Measurements from ENCODE around the gene OPCML. TPM values are rescaled to one million over a fixed set of nuclear protein-coding genes. Genes with fewer than 3 reads are reported as not detected.

The OPCML gene
- total RNA-seq, 1 donor from 2014 or later: 26.9 TPM

- DNase-seq (ENCODE audit: low spot score in 2 of 2) (no peak), FAIRE-seq (no peak)
Observed at GRCh38 chr11:133154781-133155180, 377.5 kb downstream of the OPCML start.

DNA sequence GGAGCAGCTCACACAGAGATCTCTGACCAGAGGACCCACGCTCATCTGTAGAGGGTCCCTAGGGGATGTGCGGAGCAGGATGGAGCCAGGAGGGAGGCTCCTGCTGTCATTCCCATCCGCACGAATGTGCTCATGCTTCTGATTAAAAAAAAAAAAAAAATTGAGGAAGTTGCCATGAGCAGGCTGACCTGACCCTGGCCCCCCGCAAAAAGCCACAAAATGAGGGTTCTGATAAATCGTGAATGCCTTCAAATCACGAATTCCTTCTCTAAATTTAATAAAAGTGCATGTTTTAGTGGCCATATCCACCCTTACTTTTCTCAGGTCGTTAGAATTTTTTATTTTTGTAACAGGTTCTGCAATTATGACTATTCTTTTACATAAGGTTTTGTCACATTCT lies 378.2 kb downstream of the OPCML start:
- FAIRE-seq: no peak
- DNase-seq (ENCODE audit: low spot score in 2 of 2): no peak

GRCh38 chr11:133153031-133153430 lies 379.3 kb downstream of the OPCML start:
- FAIRE-seq: no peak
- DNase-seq (ENCODE audit: low spot score in 2 of 2): no peak

- DNase-seq (ENCODE audit: low spot score in 2 of 2) (no peak), FAIRE-seq (no peak)
Observed at GRCh38 chr11:133149698-133150097, 382.6 kb downstream of the OPCML start.

DNA sequence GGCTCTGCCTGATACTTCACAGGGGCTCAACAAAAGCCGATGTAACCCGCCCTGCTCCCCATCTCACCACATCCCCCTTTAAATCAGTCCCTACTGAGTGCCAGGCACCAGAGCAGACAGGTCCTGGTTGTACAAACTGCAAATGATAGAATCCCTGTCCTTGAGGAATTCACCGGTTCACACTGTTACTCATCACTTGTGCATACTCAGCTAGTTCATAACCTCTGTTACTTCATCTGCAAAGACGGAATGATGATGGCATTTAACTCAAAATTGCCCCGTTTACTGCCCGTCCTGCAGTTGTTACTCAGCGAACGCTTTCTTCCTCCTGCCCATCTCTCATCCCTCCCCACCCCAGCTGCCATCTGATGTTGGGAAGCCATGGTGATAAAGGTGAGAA lies 384.7 kb downstream of the OPCML start:
- DNase-seq (ENCODE audit: low spot score in 2 of 2): no peak
- FAIRE-seq: no peak

- no peak for DNase-seq (ENCODE audit: low spot score in 2 of 2)
- FAIRE-seq: no peak
Observed at GRCh38 chr11:133146697-133147306, 385.5 kb downstream of the OPCML start.

GRCh38 chr11:133137939-133138338 lies 394.4 kb downstream of the OPCML start:
- FAIRE-seq (no peak), DNase-seq (ENCODE audit: low spot score in 2 of 2) (no peak)

- no peak for DNase-seq (ENCODE audit: low spot score in 2 of 2)
- no peak for FAIRE-seq
Observed at GRCh38 chr11:133137270-133137669, 395.0 kb downstream of the OPCML start.

DNA sequence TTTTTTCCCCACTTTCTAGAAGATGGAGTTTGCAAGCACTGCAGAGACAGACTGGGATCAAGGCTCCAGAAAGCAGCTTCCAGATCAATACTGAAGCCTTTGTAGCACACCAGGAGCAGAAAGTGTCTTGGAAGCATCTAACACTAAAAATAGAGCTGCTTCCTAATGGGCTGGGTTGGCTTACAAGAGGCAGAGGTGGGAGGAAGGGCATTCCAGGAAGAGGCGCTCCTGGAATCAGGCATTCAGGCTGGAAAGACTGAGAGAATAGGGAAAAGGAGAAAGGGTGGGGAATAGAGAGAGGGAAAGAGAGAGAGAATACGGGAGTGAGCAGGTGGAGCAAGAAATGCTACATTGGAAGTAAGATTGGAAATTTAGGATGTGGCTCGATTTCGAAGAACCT lies 395.9 kb downstream of the OPCML start:
- DNase-seq (ENCODE audit: low spot score in 2 of 2) (no peak), FAIRE-seq (no peak)

DNA sequence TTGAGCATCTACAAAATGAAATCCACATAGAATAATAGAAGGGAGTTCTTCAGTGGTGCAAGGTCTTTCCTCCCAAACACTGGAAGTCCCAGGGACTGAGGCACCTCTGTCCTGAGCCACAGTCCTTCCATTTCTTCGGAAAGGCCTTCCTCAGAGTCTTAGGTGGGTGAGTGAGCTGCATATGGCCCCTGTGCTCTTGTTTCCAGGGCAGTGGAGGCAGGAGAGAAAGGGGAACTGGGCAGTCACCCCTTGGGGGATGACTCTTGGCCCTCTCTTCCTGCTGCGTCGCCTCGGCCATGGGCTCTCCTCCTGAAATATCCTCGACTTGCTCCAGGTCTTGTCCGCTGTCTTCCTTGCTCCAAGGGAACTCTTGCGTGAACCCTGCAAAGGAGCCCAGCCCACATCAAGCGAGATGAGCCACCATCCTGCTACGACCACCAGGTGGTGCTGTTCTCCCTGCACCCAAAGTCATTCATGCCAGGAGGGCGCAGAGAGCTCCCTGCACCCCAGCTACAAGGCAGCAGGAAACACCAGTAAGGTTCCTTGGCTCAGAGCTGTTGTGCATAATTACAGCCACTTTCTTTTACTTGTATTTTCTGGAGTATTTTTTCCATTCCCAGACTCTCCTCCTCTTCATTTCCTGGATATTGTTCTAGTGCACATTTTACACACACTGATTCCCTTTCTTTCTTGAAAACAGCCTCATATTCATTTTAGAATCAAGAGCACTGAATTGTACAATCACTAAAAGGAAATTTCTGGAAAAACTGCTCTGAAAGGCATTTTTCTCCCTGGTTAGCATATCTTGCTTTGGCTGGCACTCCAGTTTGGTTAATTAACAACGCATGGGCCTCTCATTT lies 397.8 kb downstream of the OPCML start:
- DNase-seq (ENCODE audit: low spot score in 2 of 2) (peak; percentile 12 to 38), FAIRE-seq (no peak)

DNA sequence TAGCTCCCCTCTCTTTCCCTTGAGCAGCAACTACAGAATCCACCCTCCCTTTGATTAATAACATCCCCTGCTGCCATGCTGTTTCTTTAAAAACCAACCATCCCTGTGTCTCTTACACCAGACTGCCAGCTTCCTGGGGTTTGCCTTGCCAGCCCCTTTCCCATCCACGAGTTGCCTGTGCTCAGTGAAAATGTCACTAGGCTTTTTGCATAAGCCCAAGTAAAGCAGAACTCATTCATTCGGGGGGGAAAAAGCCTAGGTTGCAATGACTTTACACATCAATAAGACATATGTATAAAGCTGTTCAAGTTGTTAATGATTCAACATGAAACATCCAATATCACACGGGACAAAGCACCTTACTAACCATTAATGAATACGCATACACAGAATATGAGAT lies 398.7 kb downstream of the OPCML start:
- no peak for FAIRE-seq
- DNase-seq (ENCODE audit: low spot score in 2 of 2): no peak

- FAIRE-seq (no peak), DNase-seq (ENCODE audit: low spot score in 2 of 2) (no peak)
Observed at GRCh38 chr11:133133050-133133449, 399.3 kb downstream of the OPCML start.

GRCh38 chr11:133127741-133128140 lies 404.6 kb downstream of the OPCML start:
- DNase-seq (ENCODE audit: low spot score in 2 of 2) (no peak), FAIRE-seq (no peak)

DNA sequence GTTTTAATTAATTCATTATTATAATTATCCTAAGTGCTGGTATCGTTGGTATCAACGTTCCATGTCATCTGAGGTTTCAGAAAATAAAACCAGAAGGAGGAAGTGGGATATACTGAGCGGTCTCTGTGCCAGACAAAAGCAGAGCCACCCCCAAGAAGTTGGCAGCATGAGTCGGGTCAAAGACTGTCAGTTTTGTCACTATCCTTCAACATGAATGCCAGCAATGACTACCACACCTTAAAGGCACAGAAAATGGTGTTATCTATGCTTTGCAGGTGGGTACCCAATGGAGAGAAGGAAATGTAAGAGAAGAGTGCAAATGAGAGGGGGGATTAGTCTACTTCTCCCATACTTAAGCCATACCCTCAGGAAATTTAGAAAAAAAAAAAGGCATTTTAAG lies 408.5 kb downstream of the OPCML start:
- no peak for DNase-seq (ENCODE audit: low spot score in 2 of 2)
- FAIRE-seq: no peak

DNA sequence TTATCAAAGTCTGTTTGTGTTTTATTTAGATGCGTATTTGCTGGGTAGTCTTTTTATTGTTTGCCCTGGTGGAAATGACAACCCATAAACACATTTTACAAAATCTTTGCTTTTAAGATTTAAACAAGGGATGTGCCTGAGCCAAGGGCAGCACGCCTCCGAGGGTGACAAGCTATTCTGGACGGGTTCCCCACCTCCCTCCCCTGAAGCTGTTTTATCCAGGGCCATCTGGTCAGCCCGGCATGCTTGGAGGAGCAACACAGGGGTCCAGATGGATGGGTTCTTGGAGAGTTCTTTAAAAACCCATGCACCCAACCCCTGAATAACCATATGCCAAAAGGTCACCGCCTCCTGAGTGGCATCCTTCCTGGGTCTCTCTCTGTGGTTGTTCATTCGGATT lies 408.9 kb downstream of the OPCML start:
- DNase-seq (ENCODE audit: low spot score in 2 of 2) (no peak), FAIRE-seq (no peak)

GRCh38 chr11:133122256-133122655 lies 410.0 kb downstream of the OPCML start:
- DNase-seq (ENCODE audit: low spot score in 2 of 2) (no peak), FAIRE-seq (no peak)

DNA sequence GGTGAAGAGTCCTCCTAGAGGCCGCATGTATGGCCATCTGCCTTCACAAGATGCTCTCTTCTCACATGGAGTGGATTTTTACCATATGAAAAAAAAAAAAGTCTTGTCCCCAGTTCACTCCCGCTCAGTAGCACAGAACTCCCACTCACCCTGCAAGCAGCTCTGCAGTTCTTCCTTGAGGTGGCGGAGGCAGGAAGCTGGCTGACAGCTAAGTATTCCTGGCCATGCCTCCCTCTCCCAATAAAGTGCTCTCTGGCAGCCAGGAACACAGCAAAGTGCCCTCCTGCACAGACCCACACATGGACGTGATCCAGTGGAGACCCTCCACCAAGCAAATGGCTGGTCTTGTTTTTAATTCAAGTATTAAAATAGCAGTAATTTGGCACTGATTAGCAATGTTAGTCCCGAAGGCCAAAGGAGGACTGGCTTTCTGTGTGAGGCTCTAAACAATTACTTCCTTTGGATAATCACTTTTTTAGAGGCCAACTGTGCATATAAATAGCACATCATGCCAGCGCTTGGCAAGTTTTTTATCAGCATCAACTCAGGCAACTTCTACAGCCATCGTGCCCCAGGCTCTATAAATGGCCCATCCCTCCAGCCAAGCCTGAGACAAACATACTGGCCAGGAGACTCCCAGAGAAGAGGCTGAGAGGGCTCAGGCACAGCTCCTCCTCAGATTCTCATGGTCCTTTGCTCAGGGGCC lies 413.6 kb downstream of the OPCML start:
- FAIRE-seq (no peak), DNase-seq (ENCODE audit: low spot score in 2 of 2) (no peak)

DNA sequence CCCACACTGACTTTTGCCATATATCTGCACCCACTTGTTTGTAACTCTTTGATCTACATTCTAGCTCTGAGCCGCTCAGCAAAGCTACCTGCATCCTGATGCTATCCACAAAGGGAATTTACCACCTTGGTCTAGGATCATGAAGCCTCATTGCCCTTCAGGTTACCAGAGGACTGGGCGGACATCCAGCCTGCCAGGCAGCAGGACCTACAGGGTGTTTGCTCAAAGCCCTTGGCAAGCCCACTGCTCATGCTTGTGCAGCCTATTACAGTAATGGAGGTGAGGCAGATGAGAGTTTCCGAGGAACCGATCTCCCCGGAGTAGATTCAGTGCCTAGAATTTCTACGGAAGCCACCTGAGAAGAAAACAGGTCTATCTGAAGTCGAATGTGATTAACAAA lies 417.2 kb downstream of the OPCML start:
- FAIRE-seq (no peak), DNase-seq (ENCODE audit: low spot score in 2 of 2) (no peak)

GRCh38 chr11:133107763-133108162 lies 424.5 kb downstream of the OPCML start:
- no peak for FAIRE-seq
- DNase-seq (ENCODE audit: low spot score in 2 of 2): no peak

DNA sequence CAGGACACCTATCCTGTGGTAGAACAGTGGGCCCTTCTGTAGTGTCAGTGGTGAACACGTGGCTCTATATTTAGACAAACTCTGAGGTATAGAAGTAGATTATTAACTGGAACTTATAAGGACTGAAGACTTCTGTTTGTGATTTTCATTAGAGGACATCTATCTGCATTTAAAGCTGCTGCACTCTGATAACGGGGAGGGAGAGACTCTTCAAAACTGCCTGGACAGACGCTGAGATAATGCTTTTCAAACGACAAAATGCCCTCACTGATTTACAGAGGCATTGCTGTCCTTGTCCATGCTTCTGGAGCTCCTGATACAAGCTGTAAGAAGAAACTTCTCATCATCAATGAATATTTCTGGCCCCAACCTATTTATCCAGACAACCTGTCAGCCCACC lies 425.2 kb downstream of the OPCML start:
- FAIRE-seq: no peak
- DNase-seq (ENCODE audit: low spot score in 2 of 2): no peak

- DNase-seq (ENCODE audit: low spot score in 2 of 2) (no peak), FAIRE-seq (no peak)
Observed at GRCh38 chr11:133106417-133106816, 425.9 kb downstream of the OPCML start.

Data from frontal cortex (tissue), 4 donors.